AG10803 (cell line): ENCODE data around the gene DLL4.

Experiments
- DNase-seq: peaks from one replicate; pipeline ENCODE4 v3.0.0; 2010; ENCODE audit warnings: low read depth
- H3K4me3 ChIP-seq: 2 replicates; pipeline ENCODE4 v1.5.1; 2011; ENCODE audit warnings: mild to moderate bottlenecking, low read length, control low read depth
- CTCF ChIP-seq: conservative IDR thresholded peaks from 2 replicates; pipeline ENCODE4 v1.5.1; 2011; ENCODE audit warnings: mild to moderate bottlenecking, low read length, control low read depth, inconsistent platforms

Gene DLL4

GRCh38 chr15:40949756-40950207 is 20.6 kb downstream of the DLL4 start:
- DNase-seq, result no peak
- no peak for TF ChIP-seq CTCF
- H3K4me3 ChIP-seq, result no peak overlapping the region

- H3K4me3 ChIP-seq, result no peak overlapping the region
- no peak for TF ChIP-seq CTCF
- no peak for DNase-seq
Observed at GRCh38 chr15:40951764-40952163, 22.6 kb downstream of the DLL4 start.

GRCh38 chr15:40952301-40952900 is 23.3 kb downstream of the DLL4 start:
- no peak for TF ChIP-seq CTCF
- no peak for DNase-seq

GRCh38 chr15:40952901-40953712 is 24.0 kb downstream of the DLL4 start, which contains the start of gene CHAC1:
Gene CHAC1, plus strand, starts transcription at chr15:40953471. Its CDS starts 113 bp downstream, at chr15:40953584.
- DNase-seq, result peak; percentile 97
- no peak for TF ChIP-seq CTCF

More at GRCh38 chr15:40952301-40952900, 23.3 kb downstream of the DLL4 start:
- peak overlapping the region; percentile 98 for H3K4me3 ChIP-seq

GRCh38 chr15:40953713-40954074 is 24.6 kb downstream of the DLL4 start:
- H3K4me3 ChIP-seq, result peak overlapping the region; percentile 98
- no peak for DNase-seq
- no peak for TF ChIP-seq CTCF

More at GRCh38 chr15:40952901-40953712, 24.0 kb downstream of the DLL4 start, which contains the start of gene CHAC1:
- peak within 1 kb of the TSS; percentile 98 for H3K4me3 ChIP-seq

GRCh38 chr15:40954158-40954848 is 25.2 kb downstream of the DLL4 start:
- H3K4me3 ChIP-seq, result peak overlapping the region; percentile 98

GRCh38 chr15:40955141-40955903 is 26.2 kb downstream of the DLL4 start:
- H3K4me3 ChIP-seq, result peak overlapping the region; percentile 98
- no peak for DNase-seq
- no peak for TF ChIP-seq CTCF

More at GRCh38 chr15:40954158-40954848, 25.2 kb downstream of the DLL4 start:
- DNase-seq, result peak; percentile 26
